HL-60 (cell line): ENCODE measurements around the gene SAMD14.

Experiments
- POLR2AphosphoS5 ChIP-seq: IDR thresholded peaks from 2 replicates; pipeline ENCODE4 v1.6.1; 2012; ENCODE audit warnings: low read depth
- SPI1 ChIP-seq: IDR thresholded peaks from 2 replicates; pipeline ENCODE4 v1.6.1; 2012; ENCODE audit warnings: low read depth, mild to moderate bottlenecking, borderline replicate concordance
- TF ChIP-seq, protein P1 (sequence below): IDR thresholded peaks from one replicate; pipeline ENCODE4 v1.5.1; 2011; ENCODE audit warnings: low read length, control low read depth, inconsistent platforms; ENCODE audit not compliant: insufficient read depth
- TF ChIP-seq, protein P2 (sequence below): IDR thresholded peaks from 2 replicates; pipeline ENCODE4 v1.6.1; 2012; ENCODE audit warnings: low read depth; ENCODE audit not compliant: insufficient replicate concordance

DNA sequence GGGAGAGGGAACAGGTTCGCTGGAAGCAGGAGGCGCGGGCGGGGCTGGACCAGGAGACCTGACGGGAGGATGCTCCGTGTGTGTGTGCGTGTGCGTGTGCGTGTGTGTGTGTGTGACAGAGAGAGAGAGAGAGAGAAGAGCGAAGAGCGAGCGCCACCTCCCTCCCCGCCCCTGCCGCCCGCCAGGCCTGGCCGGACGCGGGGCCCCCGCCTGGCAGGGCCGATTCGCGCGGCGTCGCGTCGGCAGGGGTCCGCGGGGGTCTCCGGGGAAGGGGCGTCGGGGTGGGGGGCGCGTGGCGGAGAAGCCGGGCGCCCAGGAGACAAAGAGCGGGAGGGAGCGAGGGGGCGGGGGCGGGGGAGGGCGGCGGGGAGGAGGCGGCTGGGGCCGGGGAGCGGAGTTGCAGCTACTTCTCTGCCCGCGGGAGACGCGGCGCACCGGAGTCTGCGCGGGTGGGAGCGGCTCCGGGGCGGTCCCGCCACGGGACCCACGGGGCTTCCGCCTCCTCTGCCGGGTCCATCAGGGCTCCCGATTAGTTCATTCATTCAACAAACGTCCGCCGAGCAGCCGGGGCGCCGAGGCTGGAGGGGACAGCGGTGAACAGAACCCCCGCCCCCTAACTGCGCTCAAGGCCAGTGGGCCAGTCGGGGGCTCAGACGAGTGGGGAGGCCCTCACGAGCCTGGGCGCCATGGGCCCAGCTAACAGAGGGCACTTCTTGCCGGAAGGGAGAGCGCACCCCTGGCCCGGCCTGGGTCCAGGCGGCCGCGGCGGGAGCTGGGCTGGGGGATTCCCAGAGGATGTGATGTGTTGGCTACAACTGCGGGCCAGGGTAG, at the start of gene SAMD14:
- TF ChIP-seq SPI1: no peak
- TF ChIP-seq, protein P1, sequence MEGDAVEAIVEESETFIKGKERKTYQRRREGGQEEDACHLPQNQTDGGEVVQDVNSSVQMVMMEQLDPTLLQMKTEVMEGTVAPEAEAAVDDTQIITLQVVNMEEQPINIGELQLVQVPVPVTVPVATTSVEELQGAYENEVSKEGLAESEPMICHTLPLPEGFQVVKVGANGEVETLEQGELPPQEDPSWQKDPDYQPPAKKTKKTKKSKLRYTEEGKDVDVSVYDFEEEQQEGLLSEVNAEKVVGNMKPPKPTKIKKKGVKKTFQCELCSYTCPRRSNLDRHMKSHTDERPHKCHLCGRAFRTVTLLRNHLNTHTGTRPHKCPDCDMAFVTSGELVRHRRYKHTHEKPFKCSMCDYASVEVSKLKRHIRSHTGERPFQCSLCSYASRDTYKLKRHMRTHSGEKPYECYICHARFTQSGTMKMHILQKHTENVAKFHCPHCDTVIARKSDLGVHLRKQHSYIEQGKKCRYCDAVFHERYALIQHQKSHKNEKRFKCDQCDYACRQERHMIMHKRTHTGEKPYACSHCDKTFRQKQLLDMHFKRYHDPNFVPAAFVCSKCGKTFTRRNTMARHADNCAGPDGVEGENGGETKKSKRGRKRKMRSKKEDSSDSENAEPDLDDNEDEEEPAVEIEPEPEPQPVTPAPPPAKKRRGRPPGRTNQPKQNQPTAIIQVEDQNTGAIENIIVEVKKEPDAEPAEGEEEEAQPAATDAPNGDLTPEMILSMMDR: no peak
- TF ChIP-seq, protein P2, sequence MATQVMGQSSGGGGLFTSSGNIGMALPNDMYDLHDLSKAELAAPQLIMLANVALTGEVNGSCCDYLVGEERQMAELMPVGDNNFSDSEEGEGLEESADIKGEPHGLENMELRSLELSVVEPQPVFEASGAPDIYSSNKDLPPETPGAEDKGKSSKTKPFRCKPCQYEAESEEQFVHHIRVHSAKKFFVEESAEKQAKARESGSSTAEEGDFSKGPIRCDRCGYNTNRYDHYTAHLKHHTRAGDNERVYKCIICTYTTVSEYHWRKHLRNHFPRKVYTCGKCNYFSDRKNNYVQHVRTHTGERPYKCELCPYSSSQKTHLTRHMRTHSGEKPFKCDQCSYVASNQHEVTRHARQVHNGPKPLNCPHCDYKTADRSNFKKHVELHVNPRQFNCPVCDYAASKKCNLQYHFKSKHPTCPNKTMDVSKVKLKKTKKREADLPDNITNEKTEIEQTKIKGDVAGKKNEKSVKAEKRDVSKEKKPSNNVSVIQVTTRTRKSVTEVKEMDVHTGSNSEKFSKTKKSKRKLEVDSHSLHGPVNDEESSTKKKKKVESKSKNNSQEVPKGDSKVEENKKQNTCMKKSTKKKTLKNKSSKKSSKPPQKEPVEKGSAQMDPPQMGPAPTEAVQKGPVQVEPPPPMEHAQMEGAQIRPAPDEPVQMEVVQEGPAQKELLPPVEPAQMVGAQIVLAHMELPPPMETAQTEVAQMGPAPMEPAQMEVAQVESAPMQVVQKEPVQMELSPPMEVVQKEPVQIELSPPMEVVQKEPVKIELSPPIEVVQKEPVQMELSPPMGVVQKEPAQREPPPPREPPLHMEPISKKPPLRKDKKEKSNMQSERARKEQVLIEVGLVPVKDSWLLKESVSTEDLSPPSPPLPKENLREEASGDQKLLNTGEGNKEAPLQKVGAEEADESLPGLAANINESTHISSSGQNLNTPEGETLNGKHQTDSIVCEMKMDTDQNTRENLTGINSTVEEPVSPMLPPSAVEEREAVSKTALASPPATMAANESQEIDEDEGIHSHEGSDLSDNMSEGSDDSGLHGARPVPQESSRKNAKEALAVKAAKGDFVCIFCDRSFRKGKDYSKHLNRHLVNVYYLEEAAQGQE: no peak
- TF ChIP-seq POLR2AphosphoS5: no peak
